ENCODE results near the gene ACER1. TPM values are rescaled to one million over a fixed set of nuclear protein-coding genes. Genes with fewer than 3 reads are reported as not detected.

The ACER1 gene
- total and polyA plus RNA-seq, 2 of the 13 experiments (the other 11 are each of a cell fraction or from before 2014, with no cell fraction given), result not detected

- TF ChIP-seq, protein P1, sequence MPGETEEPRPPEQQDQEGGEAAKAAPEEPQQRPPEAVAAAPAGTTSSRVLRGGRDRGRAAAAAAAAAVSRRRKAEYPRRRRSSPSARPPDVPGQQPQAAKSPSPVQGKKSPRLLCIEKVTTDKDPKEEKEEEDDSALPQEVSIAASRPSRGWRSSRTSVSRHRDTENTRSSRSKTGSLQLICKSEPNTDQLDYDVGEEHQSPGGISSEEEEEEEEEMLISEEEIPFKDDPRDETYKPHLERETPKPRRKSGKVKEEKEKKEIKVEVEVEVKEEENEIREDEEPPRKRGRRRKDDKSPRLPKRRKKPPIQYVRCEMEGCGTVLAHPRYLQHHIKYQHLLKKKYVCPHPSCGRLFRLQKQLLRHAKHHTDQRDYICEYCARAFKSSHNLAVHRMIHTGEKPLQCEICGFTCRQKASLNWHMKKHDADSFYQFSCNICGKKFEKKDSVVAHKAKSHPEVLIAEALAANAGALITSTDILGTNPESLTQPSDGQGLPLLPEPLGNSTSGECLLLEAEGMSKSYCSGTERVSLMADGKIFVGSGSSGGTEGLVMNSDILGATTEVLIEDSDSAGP (CRISPR knock-in tag; IDR thresholded peaks at IDR 0.05; ENCODE audit: borderline replicate concordance), result 0 out of 2 replicates have a peak, but pooled peaks have one; percentile 21
- TF ChIP-seq MAFG (CRISPR knock-in tag; IDR thresholded peaks at IDR 0.05) (no peak), ZNF749 (CRISPR knock-in tag; IDR thresholded peaks at IDR 0.05; ENCODE audit: borderline replicate concordance) (peak; percentile 78; the same call in 1 of the 2 replicates), HDAC6 (IDR thresholded peaks at IDR 0.05; ENCODE audit: low read depth, low read length) (no peak), SALL1 (CRISPR knock-in tag; IDR thresholded peaks at IDR 0.05) (peak; percentile 70; the same call in 1 of the 2 replicates), ZNF607 (CRISPR knock-in tag; IDR thresholded peaks at IDR 0.05; ENCODE audit: borderline replicate concordance) (peak; percentile 72; the same call in 1 of the 2 replicates), ZNF574 (CRISPR knock-in tag; IDR thresholded peaks at IDR 0.05) (peak; percentile 77), ZBTB25 (CRISPR knock-in tag; IDR thresholded peaks at IDR 0.05) (peak; percentile 72; the same call in 1 of the 2 replicates), ZNF20 (CRISPR knock-in tag; IDR thresholded peaks at IDR 0.05) (no peak), MATR3 (CRISPR knock-in tag; IDR thresholded peaks at IDR 0.05) (no peak), ZNF280B (CRISPR knock-in tag; IDR thresholded peaks at IDR 0.05; ENCODE audit: borderline replicate concordance) (0 out of 2 replicates have a peak, but pooled peaks have one; percentile 32), ZNF672 (CRISPR knock-in tag; IDR thresholded peaks at IDR 0.05) (no peak), BORCS8-MEF2B (CRISPR knock-in tag; IDR thresholded peaks at IDR 0.05) (peak; percentile 51; the same call in 1 of the 2 replicates), ZNF276 (CRISPR knock-in tag; IDR thresholded peaks at IDR 0.05; ENCODE audit: low read depth) (no peak; the same call in 1 of the 2 replicates), XRCC5 (optimal IDR thresholded peaks at IDR 0.05; ENCODE audit: low read length) (no peak)
- TF ChIP-seq, protein P2, sequence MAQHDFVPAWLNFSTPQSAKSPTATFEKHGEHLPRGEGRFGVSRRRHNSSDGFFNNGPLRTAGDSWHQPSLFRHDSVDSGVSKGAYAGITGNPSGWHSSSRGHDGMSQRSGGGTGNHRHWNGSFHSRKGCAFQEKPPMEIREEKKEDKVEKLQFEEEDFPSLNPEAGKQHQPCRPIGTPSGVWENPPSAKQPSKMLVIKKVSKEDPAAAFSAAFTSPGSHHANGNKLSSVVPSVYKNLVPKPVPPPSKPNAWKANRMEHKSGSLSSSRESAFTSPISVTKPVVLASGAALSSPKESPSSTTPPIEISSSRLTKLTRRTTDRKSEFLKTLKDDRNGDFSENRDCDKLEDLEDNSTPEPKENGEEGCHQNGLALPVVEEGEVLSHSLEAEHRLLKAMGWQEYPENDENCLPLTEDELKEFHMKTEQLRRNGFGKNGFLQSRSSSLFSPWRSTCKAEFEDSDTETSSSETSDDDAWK (CRISPR knock-in tag; IDR thresholded peaks at IDR 0.05), result no peak
Measured at GRCh38 chr19:6279931-6280591, 53.4 kb downstream of the ACER1 start, which contains the start of gene MLLT1 (continued).
